GM21723 (cell line): Measurements from ENCODE around the gene ATG3.
"Not testable (repeated sequence)": the region's sequence is repeated elsewhere in the genome, so short reads cannot be mapped to it uniquely, and the experiment has no call there.

Source experiments
- ATAC-seq: cut with Tn5 transposase; IDR thresholded peaks from one replicate; pipeline ENCODE4 v1.9.1; 2021; ENCODE audit warnings: mild to moderate bottlenecking, moderate library complexity; ENCODE audit not compliant: unreplicated experiment

ATG3 gene

DNA sequence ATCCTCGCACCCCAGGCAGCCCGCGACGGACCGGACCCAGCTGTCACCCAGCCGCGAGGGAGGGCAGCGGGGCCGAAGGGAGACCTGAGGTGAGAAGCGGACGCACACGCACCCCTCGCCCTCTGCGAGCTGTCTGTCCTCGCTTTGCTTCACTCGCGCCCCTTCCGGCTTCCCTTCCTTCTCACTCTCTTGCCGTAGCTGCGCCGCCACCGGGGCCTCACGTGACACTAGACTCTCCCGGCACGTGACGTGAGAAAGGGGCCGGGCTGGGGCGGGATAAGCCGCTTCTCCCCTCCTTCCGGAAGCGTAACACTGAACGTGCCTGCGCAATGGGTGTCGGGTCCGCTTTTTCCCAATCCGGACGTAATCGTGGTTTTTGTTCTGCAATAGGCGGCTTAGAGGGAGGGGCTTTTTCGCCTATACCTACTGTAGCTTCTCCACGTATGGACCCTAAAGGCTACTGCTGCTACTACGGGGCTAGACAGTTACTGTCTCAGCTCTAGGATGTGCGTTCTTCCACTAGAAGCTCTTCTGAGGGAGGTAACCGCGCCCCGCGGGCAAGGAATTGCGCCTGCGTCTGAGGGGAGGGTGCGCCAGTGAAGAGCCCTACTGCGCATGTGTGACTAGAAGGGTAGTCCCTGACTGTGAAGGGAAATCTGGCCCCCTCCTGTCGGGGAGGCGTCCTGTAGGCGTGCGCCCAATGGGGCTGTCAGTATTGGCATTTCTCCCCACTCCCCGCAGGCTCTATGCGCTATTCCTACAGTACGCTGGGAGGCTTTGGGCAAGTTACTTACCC, at the start of gene ATG3, which contains the start of gene SLC35A5:
TSS of gene ATG3 (minus strand) at position 229 of the 796 bp plus-strand sequence. CDS start 434 bp downstream, outside the sequence.
TSS of gene SLC35A5 (plus strand) at position 312 of the 796 bp plus-strand sequence. CDS start 1,359 bp downstream, outside the sequence.
- peak; percentile 84 for ATAC-seq

DNA sequence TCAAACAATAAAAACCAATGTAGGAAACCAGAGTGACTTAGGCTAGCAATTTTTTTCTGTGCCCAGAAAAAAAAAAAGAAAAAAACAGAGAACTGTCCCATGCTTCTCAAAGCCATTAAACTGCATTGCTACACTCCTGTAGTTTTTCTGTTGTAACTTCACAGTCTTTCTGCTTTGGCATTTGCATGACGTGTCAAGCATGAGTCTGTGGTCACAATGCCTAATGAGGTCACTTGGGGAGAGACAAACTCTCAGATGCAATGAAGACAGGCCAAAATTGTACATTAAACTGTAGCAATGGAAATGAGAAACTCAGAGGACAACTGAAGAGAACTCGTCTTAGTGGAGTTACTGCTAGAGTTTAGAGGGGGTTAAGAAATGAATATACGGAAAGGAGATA, 48.4 kb upstream of the ATG3 start:
- no peak for ATAC-seq

DNA sequence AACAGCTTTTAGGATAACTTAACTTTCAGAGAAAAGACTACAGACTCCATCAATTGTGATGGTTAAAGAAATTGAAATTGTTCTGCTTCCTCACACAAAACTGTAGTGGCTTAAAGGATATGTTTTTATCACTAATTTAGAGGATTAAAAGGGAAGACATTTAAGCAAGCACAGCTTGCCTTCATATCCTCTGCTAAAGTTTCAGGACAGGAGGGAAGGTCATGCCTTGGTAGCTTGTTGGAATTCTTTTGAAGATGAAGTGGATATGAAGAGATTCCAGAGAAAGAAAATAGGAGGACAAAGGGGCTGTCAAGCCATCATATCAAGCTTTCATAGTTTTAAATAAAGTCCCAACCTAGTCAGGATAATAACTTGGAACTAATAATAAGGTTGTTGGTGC, 46.1 kb upstream of the ATG3 start:
- ATAC-seq: no peak

DNA sequence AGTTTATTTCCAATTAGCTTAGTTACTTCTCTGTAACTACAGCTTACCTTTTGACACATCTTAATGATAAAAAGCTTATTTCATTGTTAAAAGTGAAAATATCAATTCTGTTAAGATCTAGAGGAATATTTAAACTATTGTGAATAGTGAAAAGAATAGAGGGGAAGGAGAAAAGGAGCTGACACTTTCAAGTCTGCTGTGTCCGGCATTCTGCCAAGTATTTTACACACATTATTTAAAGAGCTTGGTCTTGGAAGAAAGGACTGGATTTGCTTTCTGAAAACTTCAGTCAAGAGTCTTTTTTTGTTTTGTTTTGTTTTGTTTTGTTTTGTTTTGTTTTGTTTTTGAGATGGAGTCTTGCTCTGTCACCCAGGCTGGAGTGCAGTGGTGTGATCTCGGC, 44.3 kb upstream of the ATG3 start:
- ATAC-seq: no peak

DNA sequence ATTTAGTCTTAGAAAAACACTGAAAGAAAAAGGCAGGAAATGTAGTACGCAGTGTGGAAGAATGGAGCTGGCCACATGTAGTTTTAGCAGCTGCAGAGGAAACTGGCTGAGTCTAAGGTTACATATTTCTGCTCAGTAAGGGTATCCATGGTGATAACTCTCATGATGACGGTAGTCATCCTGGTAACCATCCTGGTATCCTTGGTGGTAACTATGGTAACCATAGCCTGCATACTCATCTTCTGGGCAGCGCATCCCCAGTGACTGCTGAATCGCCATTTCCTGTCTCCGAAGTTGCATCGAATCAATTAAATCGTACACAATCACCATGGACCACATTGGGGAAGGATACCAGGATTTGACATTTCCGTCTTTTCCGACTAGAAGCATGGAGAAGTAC, 43.5 kb upstream of the ATG3 start:
- no peak for ATAC-seq

DNA sequence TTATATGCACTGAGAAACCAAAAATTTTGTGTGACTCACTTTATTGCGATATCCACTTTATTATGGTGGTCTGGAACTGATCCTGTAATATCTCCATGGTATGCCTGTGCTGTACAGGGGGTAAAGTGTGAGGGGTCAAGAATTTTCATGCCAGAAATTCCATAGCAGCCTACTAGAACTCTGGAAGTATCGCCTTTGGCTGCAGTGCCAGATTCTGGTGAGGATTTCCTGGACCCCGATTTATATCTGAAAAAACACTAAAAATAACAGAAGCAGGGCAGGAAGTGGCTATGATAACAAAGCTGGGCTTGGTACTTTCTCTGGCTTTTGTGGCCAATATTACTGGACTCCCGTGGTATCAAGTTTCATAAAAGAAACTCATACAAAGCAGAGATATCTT, 42.8 kb upstream of the ATG3 start:
- no peak for ATAC-seq

DNA sequence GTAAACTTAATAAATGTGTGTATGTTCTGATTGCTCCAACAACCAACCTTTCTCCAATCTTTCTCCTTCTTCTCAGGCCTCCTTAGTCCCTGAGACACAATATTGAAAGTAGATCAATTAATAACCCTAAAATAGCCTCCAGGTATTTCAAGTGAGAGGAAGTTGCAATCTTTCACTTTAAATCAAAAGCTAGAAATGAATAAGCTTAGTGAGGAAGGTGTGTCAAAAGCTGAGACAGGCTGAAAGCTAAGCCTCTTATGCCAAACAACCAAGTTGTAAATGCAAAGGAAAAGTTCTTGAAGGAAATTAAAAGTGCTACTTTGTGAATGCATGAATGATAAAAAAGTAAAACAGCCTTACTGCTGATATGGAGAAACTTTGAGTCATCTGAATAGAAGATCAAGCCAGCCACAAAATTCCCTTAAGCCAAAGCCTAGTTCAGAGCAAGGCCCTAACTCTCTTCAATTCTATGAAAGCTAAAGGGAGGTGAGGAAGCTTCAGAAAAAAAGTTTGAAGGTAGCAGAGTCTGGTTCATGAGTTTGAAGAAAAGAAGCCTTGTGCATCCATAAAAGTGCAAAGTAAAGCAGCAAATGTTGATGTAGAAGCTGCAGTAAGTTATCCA, 40.6 kb upstream of the ATG3 start:
- peak; percentile 88 for ATAC-seq

DNA sequence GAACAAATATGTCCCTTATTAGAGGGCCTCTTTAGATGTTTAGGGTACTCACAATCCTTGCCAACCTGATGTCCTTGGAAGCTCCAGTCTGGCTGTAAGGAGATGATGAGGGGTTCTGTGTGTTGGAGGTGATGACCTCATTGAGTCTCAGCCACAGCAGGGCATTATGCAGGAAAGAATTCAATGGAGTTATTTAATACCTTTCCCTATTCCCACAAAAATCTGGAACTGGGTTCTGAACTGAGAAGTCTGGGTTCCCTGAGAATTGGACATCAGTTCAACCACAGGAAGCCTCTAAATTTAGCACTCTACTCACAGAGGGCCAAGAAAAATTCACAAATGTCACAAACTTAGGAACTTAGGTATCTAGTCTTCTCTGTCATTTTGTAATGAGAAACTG, 37.0 kb upstream of the ATG3 start:
- no peak for ATAC-seq

DNA sequence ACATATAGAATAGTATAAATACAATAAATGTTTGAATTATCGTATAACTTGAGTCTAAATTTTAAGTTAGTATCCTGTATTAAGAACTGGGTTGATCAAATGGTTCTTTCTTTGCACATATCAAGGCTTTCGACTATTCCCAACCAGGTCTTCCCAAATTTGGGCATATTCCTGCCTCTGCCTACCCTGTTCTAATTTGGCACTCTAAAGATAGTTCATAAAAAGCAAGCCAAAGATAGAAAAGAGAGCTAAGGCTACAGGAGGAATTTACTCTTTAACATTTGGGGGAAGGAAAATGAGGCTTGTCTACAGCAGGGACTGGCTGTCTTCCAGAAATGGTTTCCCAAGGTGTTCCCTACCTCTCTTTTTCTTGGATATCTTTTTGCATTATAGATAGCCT, 36.2 kb upstream of the ATG3 start:
- ATAC-seq: no peak

DNA sequence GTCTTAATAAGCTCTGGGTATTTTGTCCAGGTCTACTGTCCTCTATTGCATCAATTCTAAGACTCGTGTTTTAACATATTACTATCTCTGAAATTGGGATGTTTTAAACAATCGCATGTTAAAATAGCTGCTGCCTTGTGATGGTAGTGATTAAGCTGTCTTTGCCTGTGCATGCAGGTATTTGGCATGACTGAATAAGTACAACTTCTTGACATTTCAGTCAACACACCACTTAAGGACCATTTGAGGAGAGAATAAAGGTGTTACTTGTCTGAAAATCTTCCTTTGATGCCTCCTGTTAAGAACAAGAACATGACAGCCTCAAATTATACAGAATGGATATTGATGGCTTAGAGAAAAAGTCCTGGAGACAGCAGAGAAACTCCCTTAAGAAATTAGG, 33.1 kb upstream of the ATG3 start:
- no peak for ATAC-seq

DNA sequence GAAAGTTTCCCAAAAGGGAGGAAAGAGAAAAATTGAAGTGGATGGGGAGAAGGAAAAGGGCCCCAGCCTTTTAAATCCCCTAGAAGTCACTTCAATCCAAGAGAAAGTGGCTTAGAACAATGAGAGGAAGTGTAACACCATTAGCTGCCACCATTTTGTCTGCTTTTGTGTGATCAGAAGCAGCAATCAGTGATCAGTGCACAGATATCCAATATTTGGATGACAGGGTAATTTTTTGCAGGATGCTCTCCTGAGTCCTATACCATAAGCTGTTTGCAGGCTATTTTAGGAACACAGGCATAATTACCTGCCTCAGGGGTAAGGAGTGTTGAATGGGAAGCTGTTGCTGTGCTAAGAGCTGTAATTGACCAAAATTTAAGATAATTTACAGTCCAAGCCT, 31.5 kb upstream of the ATG3 start:
- ATAC-seq: no peak

DNA sequence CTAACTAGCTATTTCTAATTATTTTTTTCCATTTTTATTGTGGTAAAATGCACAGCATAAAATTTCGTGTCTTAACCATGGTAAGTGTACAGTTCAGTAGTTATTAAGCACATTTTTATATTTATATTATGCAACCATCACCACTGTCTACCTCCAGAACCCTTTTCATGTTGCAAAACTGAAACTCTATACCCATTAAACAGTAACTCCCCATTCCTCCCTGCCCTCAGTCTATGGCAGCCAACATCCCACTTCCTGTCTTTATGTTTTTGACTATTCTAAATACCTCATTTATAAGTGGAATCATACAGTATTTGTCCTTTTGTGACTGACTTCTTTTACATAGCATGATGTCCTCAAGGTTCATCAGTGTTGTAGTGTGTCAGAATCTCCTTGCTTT, 25.6 kb upstream of the ATG3 start:
- ATAC-seq: no peak

DNA sequence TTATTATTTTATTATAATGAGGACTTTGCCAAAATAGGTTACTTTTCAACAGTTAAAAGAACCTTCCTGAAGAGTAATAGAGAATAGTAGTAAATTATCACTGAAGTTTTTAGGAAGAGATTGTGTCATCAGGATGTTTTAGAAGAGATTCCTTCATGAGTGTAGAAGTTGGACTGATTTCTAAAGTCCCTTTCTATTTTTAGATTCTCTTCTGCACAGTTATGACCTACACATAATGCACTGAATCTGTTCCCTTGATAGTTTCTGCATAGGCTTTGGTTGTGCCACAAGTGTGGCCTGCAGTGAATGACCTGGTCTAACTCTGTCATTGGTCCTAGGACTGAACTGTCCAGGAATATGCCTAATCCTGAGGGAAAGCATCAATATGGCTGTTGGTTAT, 24.0 kb upstream of the ATG3 start:
- no peak for ATAC-seq

DNA sequence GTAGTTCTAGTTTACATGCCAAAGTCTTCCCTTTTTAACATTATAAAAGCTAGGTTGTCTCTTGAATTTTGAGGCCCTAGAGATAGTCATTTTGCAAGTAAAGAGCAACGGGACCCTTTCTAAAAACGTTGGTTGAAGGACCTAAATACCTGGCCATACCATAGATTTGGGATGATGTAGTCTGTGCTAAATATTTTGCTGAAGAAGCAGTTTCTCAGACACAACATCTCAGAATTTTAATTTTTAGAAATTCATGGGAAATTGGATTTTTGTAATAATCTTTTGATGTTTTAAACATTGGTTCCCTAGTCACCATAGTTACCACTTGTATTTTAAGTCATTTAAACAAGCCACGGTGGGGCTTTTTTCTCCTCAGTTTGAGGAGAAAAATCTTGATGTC, 21.3 kb upstream of the ATG3 start:
- no peak for ATAC-seq

DNA sequence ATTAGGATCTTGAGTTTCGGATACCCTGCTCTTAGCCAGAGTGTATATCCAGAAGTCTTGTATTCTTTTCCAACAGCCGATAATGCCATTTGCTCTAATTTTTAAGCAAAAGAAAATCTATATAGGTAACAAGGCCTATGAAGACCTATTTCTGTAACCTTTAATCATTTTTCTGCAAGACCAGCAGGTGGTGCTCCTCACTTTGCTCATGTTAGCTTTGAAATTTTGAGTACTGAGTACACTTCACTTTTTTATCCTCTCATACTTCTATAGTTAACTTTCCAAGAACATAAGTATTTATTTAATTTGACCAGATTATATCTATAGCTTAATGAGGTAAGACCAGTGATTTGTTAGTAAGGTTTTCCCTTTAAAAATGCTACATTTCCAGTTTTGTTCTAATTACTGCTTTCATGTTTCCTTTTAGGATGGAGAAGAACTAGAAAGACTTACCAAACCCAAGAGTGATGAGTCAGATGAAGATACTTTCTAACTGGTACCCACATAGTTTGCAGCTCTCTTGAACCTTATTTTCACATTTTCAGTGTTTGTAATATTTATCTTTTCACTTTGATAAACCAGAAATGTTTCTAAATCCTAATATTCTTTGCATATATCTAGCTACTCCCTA, 20.6 kb upstream of the ATG3 start:
- ATAC-seq: no peak

DNA sequence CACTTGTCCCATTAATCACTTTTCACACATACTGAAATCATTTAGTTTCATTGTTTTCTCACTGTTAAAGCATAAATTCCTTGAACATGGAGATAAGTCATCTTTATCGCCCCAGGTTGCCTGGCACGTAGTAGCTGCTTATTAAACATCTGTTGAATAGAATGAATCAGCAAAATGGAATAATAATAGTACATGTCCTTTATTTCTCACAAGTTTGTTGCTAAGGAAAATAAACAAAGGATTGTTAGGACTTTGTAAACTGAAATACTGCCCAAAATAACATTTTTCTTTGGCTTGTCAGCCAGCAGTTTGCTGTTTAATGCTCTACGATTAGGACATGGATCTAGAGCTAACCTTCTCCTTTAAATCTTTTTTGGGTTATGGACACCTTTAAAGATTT, 17.9 kb upstream of the ATG3 start:
- ATAC-seq: no peak

DNA sequence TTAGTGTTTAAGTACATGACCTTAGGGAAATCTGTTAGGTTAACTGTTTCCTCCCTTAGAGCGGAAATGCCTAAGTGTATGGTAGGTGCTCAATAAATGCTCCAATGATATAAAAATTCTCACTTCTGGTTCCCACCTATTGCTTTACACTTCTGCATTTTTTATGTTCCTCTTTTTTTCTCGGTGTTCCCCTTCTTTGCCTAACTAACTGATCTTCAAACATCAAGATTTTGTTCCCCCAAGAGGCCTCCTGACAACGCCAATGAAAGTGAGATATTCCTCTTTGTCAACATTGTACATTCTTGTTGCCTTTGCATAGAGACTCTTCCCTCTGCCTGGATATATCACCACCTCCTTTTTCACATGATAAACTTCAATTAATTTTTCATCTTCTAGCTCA, 17.5 kb upstream of the ATG3 start:
- ATAC-seq: no peak

DNA sequence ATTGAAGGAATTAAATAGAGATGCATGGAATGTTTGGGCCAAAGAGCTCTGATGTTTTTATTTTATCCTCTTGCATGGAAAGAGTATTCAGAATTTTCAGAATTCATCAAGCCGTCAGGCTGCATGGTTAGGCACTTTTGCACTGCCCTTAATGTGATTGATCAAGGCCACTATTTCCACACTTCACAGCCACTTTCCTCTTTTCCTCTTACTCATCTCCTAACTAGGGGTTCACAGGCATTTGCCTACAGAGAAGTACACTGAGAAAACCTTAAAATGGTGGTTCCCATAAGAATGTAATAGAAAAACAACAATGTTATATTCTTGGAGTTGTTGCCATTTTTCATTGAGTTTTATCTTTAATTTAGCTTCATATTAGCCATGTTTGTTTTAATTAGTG, 10.9 kb upstream of the ATG3 start:
- no peak for ATAC-seq

DNA sequence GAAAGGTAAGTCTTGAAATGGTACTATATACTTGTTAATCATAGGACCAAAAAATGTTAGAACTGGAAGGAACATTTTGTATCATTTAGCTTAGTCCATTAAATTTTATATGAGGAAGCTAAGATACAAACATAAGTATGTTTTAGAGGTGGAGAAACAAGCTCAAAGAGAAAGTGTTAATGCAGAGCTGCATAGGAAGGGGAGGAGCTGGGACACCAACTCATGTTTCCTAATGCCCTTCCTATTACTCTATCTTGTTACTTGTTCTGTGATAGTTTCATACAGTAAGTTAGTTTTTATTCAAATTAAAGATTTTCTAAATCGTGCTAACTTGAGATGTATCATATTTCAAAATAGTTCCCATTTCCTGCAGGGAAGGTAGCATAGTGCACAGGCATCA, 7.5 kb upstream of the ATG3 start:
- no peak for ATAC-seq

DNA sequence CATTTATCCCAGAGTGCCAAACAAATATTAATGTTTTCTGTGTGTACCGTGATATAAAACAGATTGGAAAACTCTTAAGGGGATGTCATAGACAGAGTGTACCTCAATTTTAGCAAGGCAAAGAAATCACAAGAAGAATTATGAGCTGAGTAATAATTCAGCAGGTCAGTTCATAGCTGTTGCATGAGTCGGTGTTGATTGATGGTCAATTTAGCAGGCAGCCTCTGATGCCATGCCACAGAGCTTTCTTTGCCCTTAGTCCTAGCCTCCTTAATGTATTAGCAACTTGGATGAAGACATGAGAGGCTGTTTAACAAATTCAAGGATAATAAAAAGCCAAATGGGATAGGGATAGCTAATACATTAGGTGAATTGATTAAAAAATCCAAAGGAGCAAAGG, 6.9 kb upstream of the ATG3 start:
- ATAC-seq: no peak

DNA sequence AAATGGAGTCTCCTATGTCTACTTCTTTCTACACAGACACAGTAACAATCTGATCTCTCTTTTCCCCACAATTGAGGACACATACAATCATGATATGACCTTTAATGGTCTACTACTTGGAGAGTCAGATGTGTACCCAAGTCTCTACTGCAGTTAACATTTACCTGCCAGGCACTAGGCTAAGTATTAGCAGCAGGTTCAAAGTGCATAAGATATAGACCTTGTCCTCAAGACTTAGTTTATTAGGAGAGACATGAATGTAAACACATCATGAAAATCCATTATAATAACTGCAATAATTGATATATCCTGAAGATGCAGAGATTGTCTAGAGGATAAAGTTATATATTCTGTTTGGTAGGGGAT, 3.2 kb upstream of the ATG3 start:
- no peak for ATAC-seq

DNA sequence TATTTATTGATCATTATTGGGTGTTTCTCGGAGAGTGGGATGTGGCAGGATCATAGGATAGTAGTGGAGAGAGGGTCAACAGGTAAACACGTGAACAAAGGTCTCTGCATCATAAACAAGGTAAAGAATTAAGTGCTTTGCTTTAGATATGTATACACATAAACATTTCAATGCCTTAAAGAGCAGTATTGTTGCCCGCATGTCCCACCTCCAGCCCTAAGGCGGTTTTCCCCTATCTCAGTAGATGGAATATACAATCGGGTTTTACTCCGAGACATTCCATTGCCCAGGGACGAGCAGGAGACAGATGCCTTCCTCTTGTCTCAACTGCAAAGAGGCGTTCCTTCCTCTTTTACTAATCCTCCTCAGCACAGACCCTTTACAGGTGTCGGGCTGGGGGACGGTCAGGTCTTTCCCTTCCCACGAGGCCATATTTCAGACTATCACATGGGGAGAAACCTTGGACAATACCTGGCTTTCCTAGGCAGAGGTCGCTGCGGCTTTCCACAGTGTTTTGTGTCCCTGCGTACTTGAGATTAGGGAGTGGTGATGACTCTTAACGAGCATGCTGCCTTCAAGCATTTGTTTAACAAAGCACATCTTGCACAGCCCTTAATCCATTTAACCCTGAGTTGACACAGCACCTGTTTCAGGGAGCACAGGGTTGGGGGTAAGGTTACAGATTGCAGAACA, 2.6 kb upstream of the ATG3 start:
- not testable (repeated sequence) for ATAC-seq
